Measurements from ENCODE around the gene ANP32D.

DNA sequence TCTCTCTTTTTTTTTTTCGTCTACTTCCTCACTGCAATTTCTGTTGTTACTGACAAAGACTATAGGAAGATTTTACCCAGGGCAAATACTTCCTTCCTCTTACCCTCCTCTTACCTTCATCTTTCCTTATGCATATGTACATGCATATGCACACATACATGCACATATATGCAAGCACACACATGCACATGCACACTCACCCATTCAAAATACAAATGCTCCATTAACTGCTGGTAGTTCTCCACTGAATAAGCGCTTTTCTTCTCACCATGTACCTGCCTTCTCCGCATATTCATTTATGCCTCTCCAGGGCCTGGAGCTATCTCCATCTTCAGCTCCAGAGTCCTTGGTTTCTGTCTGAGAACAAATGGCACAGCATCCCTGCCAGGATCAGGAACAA, 10.6 kb downstream of the ANP32D start:
- TF ChIP-seq, protein P1, sequence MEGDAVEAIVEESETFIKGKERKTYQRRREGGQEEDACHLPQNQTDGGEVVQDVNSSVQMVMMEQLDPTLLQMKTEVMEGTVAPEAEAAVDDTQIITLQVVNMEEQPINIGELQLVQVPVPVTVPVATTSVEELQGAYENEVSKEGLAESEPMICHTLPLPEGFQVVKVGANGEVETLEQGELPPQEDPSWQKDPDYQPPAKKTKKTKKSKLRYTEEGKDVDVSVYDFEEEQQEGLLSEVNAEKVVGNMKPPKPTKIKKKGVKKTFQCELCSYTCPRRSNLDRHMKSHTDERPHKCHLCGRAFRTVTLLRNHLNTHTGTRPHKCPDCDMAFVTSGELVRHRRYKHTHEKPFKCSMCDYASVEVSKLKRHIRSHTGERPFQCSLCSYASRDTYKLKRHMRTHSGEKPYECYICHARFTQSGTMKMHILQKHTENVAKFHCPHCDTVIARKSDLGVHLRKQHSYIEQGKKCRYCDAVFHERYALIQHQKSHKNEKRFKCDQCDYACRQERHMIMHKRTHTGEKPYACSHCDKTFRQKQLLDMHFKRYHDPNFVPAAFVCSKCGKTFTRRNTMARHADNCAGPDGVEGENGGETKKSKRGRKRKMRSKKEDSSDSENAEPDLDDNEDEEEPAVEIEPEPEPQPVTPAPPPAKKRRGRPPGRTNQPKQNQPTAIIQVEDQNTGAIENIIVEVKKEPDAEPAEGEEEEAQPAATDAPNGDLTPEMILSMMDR (IDR thresholded peaks at IDR 0.05): no peak
- TF ChIP-seq POLR2A (IDR thresholded peaks at IDR 0.05): no peak

Measured in lower leg skin (tissue), 3 donors.